Measurements from ENCODE around the gene RFX2. TPM values are rescaled to one million over a fixed set of nuclear protein-coding genes. Genes with fewer than 3 reads are reported as not detected.
A peak's percentile ranks its signal among the peaks of the same experiment; 100 is the strongest.

Gene RFX2
- total RNA-seq, 1 experiment from 2014 or later, result 3.7 TPM

- no peak overlapping the region for H2BK20ac ChIP-seq (ENCODE audit: low read depth, low read length, poor library complexity, severe bottlenecking)
- H3K4ac ChIP-seq (ENCODE audit: low read depth, low read length), result no peak overlapping the region
- H2AFZ ChIP-seq (ENCODE audit: low read length), result no peak overlapping the region
- no peak overlapping the region for H4K8ac ChIP-seq (replicated peaks; ENCODE audit: insufficient read length, low read depth, low read length)
- TF ChIP-seq CTCF (conservative IDR thresholded peaks at IDR 0.05), result no peak
- no peak overlapping the region for H2BK15ac ChIP-seq (ENCODE audit: low read depth, low read length)
- H2BK5ac ChIP-seq (ENCODE audit: insufficient read length, low read length), result no peak overlapping the region
- no peaks in the 10 kb centered on the region for H3K27me3 ChIP-seq (ENCODE audit: insufficient read depth, low read length)
- no peaks in the 10 kb centered on the region for H3K23me2 ChIP-seq (ENCODE audit: insufficient read length, low read depth, low read length, poor library complexity, severe bottlenecking)
- no peak overlapping the region for H2BK120ac ChIP-seq (ENCODE audit: low read depth, low read length, poor library complexity, severe bottlenecking)
- Mint-ChIP-seq H3K27ac (no peak overlapping the region), H3K27me3 (ENCODE audit: low read depth) (peaks cover 18% of the 10 kb centered on the region), H3K4me1 (peaks cover 19 to 22% of the 10 kb centered on the region in 2 experiments), H3K4me3 (no peak overlapping the region), H3K36me3 (ENCODE audit: insufficient read depth in 1 of 3, low read depth in 3 of 3) (no peaks in the 10 kb centered on the region; a peak in 2 of 7 replicates), H3K9me3 (no peaks in the 10 kb centered on the region; a peak in 1 of 5 replicates)
- no peak for DNase-seq
- H3K4me2 ChIP-seq (ENCODE audit: insufficient read depth, insufficient read length, low read length), result no peak overlapping the region
- no peaks in the 10 kb centered on the region for H3K9me3 ChIP-seq (ENCODE audit: control insufficient read depth, low read depth, low read length)
- no peak overlapping the region for H4K91ac ChIP-seq (ENCODE audit: insufficient read length, low read depth, low read length)
- no peak overlapping the region for H3K23ac ChIP-seq (ENCODE audit: insufficient read length, low read depth, low read length)
- H3T11ph ChIP-seq (ENCODE audit: low read length), result no peak overlapping the region
- H3K56ac ChIP-seq (ENCODE audit: insufficient read length, low read depth, low read length), result no peak overlapping the region
- no peaks in the 10 kb centered on the region; the same call in 1 of the 2 replicates for H3K4me1 ChIP-seq (ENCODE audit: insufficient read depth, low read length)
- no peak overlapping the region for H3K18ac ChIP-seq (ENCODE audit: insufficient read length, low read depth, low read length)
- no peaks in the 10 kb centered on the region for H3K79me2 ChIP-seq (ENCODE audit: insufficient read depth, low read length)
- H3K79me1 ChIP-seq (ENCODE audit: insufficient read depth, low read depth, low read length, poor library complexity, severe bottlenecking), result no peaks in the 10 kb centered on the region
- no CpG with 5 or more reads among the region's 12 CpGs for WGBS (ENCODE audit: extremely low coverage, insufficient read length, low lambda C conversion rate)
- H3K14ac ChIP-seq (ENCODE audit: insufficient read depth, low read length), result no peak overlapping the region
- H4K5ac ChIP-seq (ENCODE audit: insufficient read length, low read depth, low read length), result no peak overlapping the region
- peak overlapping the region; percentile 25 for H2BK12ac ChIP-seq (ENCODE audit: insufficient read length, low read depth, low read length)
- H3K9ac ChIP-seq (ENCODE audit: extremely low read depth, insufficient read length, low read length), result no peak overlapping the region
- no peaks in the 10 kb centered on the region for H4K20me1 ChIP-seq (ENCODE audit: control insufficient read depth, insufficient read depth, insufficient read length)
- H3K27ac ChIP-seq (ENCODE audit: insufficient read length, low read depth, low read length), result no peak overlapping the region
- no peak overlapping the region for H2AK5ac ChIP-seq (ENCODE audit: insufficient read length, low read length)
Measured at GRCh38 chr19:5985098-5985783, 125.1 kb downstream of the RFX2 start.
